ENCODE data around the gene TPSD1.
"Not testable (repeated sequence)": the region's sequence is repeated elsewhere in the genome, so short reads cannot be mapped to it uniquely, and the experiment has no call there.

The TPSD1 gene

DNA sequence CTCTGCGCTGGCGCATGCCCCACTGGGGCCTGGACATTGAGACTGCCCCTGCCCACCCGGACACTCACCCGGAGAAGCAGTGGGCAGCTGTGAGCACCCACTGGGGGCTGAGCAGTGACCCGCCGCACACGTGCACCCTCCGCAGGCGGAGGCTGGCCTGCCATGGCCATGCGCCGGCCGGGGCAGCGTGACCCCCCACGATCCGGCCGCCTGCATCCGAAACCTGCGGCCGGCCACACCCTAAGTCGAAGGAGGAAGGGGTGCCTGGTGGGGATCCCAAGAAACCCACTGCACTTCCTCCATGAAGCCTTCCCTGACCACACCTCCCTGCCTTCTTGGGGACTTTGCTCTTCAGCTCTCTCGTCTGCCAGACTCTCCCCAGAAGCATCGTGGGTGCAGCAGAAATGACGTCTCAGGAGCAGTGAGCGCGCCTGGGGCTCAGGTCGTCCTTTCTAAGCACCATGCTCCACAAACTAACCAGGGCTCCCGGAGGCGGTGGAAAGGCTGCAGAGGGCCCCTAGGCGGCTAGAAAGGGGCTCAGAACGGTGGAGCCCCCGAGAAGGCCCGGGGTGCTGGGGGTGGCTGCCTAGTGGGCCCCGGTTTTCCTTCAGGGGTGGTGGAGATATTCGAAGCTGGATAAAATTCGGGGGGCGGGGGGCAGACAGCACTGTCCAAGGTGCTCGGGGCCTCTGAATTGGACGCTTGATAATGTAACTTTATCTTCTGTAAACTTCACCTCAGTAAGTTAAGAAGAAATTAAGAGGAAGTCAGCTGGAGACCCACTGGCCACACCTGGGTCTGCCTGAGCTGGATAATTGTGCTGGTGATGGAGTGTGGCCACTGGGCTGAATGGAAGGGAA, 32.3 kb upstream of the TPSD1 start:
- H3K4me1 ChIP-seq = no peaks in the 10 kb centered on the region
- TF ChIP-seq, protein P1, sequence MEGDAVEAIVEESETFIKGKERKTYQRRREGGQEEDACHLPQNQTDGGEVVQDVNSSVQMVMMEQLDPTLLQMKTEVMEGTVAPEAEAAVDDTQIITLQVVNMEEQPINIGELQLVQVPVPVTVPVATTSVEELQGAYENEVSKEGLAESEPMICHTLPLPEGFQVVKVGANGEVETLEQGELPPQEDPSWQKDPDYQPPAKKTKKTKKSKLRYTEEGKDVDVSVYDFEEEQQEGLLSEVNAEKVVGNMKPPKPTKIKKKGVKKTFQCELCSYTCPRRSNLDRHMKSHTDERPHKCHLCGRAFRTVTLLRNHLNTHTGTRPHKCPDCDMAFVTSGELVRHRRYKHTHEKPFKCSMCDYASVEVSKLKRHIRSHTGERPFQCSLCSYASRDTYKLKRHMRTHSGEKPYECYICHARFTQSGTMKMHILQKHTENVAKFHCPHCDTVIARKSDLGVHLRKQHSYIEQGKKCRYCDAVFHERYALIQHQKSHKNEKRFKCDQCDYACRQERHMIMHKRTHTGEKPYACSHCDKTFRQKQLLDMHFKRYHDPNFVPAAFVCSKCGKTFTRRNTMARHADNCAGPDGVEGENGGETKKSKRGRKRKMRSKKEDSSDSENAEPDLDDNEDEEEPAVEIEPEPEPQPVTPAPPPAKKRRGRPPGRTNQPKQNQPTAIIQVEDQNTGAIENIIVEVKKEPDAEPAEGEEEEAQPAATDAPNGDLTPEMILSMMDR (IDR thresholded peaks at IDR 0.05; ENCODE audit: low read depth, low read length) = no peak
- no peak for DNase-seq
- peaks cover 4% of the 10 kb centered on the region; the same call in 1 of the 2 replicates for H3K27me3 ChIP-seq
- no peaks in the 10 kb centered on the region for H3K36me3 ChIP-seq
- no peak overlapping the region for H3K4me3 ChIP-seq (ENCODE audit: low read depth, low read length)
- H3K9me3 ChIP-seq = no peaks in the 10 kb centered on the region

DNA sequence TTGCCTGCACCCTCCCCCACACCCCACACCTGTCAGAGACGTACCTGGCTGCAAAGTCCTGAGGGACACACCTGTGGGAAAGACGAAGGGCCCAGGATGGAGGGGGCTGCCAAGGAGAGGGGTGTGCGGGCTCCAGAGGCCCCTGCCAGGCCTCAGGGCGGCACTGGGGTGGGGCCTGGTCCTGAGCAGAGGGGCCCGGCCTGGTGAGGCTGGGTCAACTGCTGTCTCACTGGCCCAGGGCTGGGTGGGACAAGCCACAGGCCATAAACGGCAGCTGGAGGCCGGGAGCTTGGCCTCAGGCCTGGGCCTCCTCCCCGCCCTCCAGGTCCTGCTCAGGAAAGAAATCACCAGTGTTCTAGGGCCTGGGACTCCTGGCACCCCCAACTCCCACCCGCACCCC, 31.3 kb upstream of the TPSD1 start:
- H3K4me1 ChIP-seq = no peaks in the 10 kb centered on the region
- peaks cover 4% of the 10 kb centered on the region; the same call in 1 of the 2 replicates for H3K27me3 ChIP-seq

DNA sequence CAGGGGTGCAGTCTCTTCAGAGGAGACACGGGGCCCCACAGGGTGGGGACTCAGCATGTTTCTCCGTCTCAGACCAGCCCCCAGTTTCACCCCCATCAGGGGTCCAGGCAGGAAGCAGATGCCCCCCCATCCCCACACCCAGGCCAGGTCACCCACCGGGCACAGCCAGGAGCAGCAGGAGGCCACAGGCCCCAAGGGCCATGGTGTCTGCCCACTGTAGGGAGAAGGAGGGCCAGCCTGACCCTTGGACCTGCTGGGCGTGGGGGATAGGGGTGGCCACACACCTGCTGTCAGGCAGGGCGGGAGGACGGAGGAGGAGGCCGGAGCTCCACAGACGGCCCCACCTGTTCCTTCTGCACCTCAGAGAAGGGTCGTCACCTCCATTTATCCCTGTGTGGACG, 30.8 kb upstream of the TPSD1 start, which contains the start of gene TPSG1:
Gene TPSG1 (minus strand): TSS at position 218 of the 401 bp plus-strand sequence. CDS start 16 bp downstream, at position 202.
- TF ChIP-seq, protein P1 (IDR thresholded peaks at IDR 0.05; ENCODE audit: low read depth, low read length) = no peak
- Histone ChIP-seq H3K4me1 (no peaks in the 10 kb centered on the region), H3K9me3 (no peaks in the 10 kb centered on the region), H3K36me3 (no peaks in the 10 kb centered on the region), H3K27me3 (peaks cover 4% of the 10 kb centered on the region; the same call in 1 of the 2 replicates), H3K4me3 (ENCODE audit: low read depth, low read length) (no peak within 1 kb of the TSS)
- DNase-seq = no peak

More for the DNA sequence above, 31.3 kb upstream of the TPSD1 start:
- TF ChIP-seq, protein P1 (IDR thresholded peaks at IDR 0.05; ENCODE audit: low read depth, low read length) = no peak
- no peak for DNase-seq
- no peaks in the 10 kb centered on the region for H3K9me3 ChIP-seq
- H3K36me3 ChIP-seq = no peaks in the 10 kb centered on the region
- no peak overlapping the region for H3K4me3 ChIP-seq (ENCODE audit: low read depth, low read length)

DNA sequence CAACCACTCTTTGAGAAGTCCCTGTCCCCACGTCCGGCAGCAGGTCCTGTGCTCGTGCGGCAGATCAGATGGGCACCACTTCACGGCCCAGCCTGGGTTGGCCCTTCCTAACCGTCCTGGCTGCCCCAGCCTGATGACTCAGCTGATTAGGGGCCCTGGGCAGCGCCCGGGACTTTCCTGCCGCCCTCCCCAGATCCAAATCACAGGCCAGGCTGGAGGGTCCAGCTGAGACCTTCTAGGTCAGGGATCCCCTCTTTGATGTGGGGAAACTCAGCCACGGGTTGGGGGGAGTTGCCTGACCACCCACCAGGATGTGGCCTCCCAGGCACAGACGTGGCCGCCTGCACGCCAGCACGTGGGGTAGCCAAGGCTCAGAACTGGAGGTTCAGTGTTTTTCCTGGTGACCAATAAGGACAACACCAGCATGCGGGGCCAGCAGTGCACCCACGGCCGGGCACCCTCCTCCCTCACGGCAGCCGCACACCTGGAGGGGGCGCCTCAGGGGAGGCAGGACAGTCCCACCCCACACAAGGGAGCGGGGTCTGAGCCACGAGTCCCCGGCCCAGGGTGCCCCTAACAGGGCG, 30.0 kb upstream of the TPSD1 start:
- not testable (repeated sequence) for H3K27me3 ChIP-seq; H3K9me3 ChIP-seq; H3K36me3 ChIP-seq; DNase-seq; H3K4me3 ChIP-seq (ENCODE audit: low read depth, low read length); H3K4me1 ChIP-seq

DNA sequence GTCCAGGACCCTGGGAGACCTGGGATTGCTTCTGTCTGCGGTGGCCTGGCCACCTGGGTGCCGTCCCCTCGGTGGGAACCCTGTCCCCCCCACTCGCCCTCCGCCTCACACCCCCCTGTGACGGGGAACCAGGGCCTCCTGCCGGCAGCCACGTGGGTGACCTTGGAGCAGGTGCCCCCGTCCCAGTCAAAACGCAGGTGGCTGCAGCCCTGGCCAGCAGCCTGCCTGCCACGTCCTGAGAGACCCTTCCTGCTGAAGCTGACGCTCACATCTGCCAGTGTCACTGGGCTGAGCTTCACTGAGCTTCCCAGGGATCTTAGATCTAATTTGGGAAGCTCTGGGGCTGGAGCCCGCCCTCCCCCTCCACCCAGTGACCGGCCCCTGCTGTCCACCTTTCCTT, 29.2 kb upstream of the TPSD1 start:
- H3K4me3 ChIP-seq (ENCODE audit: low read depth, low read length); H3K36me3 ChIP-seq; H3K27me3 ChIP-seq; H3K9me3 ChIP-seq; DNase-seq; H3K4me1 ChIP-seq: not testable (repeated sequence)

DNA sequence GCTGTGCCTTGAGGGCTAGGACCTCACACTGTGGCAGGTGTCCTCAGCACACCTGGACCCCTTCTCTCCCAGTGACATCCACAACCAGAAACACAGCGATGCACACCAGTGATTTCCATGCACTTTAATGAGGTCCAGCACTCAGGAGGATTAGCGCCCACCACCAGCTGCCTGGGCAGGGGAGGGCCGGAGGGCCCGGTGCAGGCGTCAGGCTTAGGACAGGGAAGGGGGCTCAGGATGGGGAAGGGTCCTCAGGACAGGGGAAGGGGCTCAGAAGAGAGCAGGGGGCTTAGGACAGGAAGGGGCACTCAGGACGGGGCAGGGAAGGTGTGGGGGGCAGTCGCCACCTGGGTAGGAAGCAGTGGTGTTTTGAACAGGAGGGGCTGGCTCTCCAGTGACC, 27.6 kb upstream of the TPSD1 start:
- not testable (repeated sequence) for H3K27me3 ChIP-seq; H3K9me3 ChIP-seq; H3K4me1 ChIP-seq; H3K36me3 ChIP-seq; DNase-seq; H3K4me3 ChIP-seq (ENCODE audit: low read depth, low read length)

DNA sequence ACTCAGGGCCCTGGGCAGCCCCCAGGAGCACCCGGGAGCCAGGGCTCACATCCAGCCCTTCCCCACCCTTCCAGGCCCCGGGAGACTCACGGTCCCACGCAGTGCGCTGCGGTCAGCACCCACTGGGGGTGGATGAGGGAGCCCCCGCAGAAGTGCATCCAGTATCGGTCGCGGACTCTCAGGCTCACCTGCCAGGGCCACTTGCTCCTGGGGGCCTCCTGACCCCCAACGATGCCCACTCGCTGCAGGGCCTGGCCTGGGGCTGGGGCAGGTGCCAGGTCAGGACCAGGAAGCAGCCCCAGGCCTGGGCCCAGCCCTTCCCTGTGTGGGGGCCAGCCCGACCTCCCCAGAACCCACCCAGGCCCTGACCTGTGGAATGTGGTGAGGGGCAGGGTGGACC, 26.4 kb upstream of the TPSD1 start:
- not testable (repeated sequence) for H3K36me3 ChIP-seq; H3K9me3 ChIP-seq; DNase-seq; H3K4me1 ChIP-seq; H3K4me3 ChIP-seq (ENCODE audit: low read depth, low read length); H3K27me3 ChIP-seq

DNA sequence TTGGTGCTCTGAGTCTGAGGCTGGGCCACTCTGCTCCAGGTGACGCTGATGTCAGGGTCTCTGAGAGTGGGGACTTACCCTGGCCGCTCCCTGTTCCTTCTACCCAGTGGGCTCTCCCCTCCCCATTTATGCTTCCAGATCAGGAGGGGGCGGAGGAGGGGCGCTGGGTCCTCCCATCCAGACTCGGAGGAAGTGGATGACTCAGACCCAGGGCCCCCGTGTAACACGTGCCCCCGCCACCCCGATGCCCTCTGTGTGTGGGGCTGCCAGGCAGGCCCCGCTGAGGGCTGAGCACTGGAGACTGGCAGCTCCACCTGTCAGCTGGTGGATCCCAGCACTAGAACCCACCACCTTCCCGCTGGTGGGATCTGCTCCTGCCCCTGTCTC, 25.8 kb upstream of the TPSD1 start, which contains the start of gene TPSB2:
Gene TPSB2 (minus strand): TSS at position 101 of the 387 bp plus-strand sequence. CDS start 233 bp downstream, outside the sequence.
- not testable (repeated sequence) for H3K4me1 ChIP-seq; H3K36me3 ChIP-seq; H3K27me3 ChIP-seq; DNase-seq; H3K9me3 ChIP-seq; H3K4me3 ChIP-seq (ENCODE audit: low read depth, low read length)

DNA sequence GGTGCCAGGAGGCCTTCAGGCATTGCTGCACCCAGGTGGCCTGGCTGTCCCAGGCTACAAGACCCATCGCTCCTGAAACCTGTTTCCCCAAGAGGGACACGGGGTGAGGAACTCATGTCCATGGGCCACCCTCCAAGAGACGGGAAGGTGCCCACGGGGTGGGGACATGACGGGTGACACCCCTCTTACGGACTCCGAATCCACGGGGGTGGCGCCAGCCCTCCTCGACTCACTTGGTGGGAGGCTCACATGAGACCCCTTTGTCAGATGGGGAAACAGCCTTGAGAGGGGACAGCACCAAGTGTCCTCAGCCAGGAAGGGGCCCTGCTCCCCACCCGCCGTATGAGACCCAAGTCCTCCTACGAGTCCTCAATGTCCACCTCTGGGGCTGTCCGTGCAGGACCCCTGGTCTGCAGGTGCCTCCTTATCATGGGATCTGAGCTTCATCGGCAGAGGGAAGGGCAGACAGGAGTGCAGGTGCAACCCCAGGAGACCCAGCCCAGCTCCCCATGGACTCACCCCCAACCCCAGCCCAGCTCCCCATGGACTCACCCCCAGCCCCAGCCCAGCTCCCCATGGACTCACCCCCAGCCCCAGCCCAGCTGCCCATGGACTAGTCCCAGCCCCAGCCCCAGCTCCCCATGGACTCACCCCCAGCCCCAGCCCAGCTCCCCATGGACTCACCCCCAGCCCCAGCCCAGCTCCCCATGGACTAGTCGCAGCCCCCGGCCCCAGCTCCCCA, 25.2 kb upstream of the TPSD1 start:
- DNase-seq = not testable (repeated sequence)

DNA sequence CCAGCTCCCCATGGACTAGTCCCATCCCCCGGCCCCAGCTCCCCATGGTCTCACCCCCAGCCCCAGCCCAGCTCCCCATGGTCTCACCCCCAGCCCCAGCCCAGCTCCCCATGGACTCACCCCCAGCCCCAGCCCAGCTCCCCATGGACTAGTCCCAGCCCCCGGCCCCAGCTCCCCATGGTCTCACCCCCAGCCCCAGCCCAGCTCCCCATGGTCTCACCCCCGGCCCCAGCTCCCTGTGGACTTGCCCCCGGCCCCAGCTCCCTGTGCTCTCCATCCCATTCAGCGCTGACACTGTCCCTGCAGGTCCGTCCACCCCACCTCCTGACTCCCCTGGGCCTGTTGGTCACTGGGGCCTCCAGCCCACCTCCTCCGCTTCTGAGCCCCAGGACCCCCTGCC, 24.6 kb upstream of the TPSD1 start:
- H3K4me1 ChIP-seq; H3K9me3 ChIP-seq; DNase-seq; H3K36me3 ChIP-seq; H3K4me3 ChIP-seq (ENCODE audit: low read depth, low read length); H3K27me3 ChIP-seq: not testable (repeated sequence)

More for the DNA sequence above, 25.2 kb upstream of the TPSD1 start:
- H3K36me3 ChIP-seq; H3K27me3 ChIP-seq; H3K9me3 ChIP-seq; H3K4me3 ChIP-seq (ENCODE audit: low read depth, low read length); H3K4me1 ChIP-seq: not testable (repeated sequence)

DNA sequence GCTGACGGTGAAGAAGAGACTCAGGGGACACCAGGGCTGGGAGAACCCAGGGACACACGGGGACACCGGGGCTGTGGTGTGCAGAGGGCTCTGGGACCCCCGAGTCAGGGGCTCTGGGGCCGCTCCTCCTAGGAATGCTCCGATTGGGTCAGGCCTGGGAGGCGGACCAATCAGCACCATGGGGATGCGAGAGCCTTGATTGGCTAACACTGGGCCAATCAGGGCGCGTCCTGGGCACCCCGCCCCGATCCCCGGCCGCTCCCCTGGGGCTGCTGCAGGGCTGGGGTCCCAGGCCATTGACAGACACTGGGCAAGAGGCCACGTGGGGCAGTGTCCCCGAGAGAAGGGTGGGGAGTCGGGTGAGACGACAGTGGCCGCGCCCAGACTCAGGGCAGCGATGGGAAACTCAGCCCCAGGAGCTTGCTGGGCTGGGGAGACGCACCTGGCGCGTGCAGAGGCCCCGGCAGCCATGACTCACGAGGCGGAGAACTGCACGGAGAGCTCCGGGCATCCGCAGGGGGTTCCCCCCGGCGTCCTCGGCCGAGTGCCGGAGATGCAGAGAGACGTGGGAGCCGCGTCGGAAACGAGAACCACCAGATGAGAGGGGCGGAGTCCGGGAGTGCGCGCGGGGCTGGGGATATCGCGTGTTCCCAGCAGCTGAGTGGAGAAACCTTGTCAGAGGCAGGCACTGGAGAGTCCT, 23.7 kb upstream of the TPSD1 start:
- not testable (repeated sequence) for H3K4me1 ChIP-seq; H3K27me3 ChIP-seq; H3K9me3 ChIP-seq; H3K36me3 ChIP-seq; H3K4me3 ChIP-seq (ENCODE audit: low read depth, low read length); DNase-seq
